Calu3 (cell line): ENCODE data around the gene LRRTM4. TPM values are rescaled to one million over a fixed set of nuclear protein-coding genes. Genes with fewer than 3 reads are reported as not detected.

ENCODE experiments used
- BruUV-seq: library from RNA; stranded (reverse); fragments of 400-500 nt; replicated peaks from 2 replicates; lab custom pipeline; 2021; lab: Mats Ljungman, UMichigan
- CTCF ChIA-PET: fragments of 300-600 bp; sonication (Branson Sonifier 250); formaldehyde crosslinking; loops from one replicate; lab custom pipeline; 2022; ENCODE audit warnings: antibody characterized with exemption; lab: Charles Lee
- DNase-seq: peaks from one replicate; pipeline ENCODE4 v3.0.0; 2022
- H3K27ac Mint-ChIP-seq: one replicate; pipeline ENCODE4 v1.8.0; 2022; ENCODE audit warnings: mixed read lengths; ENCODE audit not compliant: unreplicated experiment
- H3K27me3 Mint-ChIP-seq: one replicate; pipeline ENCODE4 v1.8.0; 2022; ENCODE audit warnings: mixed read lengths; ENCODE audit not compliant: unreplicated experiment
- H3K36me3 Mint-ChIP-seq: one replicate; pipeline ENCODE4 v1.8.0; 2022; ENCODE audit warnings: mild to moderate bottlenecking, moderate library complexity, mixed read lengths; ENCODE audit not compliant: insufficient read depth, unreplicated experiment
- H3K4me1 Mint-ChIP-seq: one replicate; pipeline ENCODE4 v1.8.0; 2022; ENCODE audit warnings: mild to moderate bottlenecking, low read depth, mixed read lengths; ENCODE audit not compliant: unreplicated experiment
- H3K4me3 Mint-ChIP-seq: one replicate; pipeline ENCODE4 v1.8.0; 2022; ENCODE audit warnings: mild to moderate bottlenecking, low read depth, moderate library complexity, mixed read lengths; ENCODE audit not compliant: unreplicated experiment
- H3K9me3 Mint-ChIP-seq: one replicate; pipeline ENCODE4 v1.8.0; 2022; ENCODE audit warnings: low read depth, mixed read lengths; ENCODE audit not compliant: unreplicated experiment
- intact Hi-C: fragments of 100-400 bp; cut with micrococcal nuclease; formaldehyde crosslinking; loops from one replicate; pipeline ENCODE4 v1.10.0; 2022; ENCODE audit not compliant: unreplicated experiment
- total RNA-seq: library from RNA; stranded (reverse); gene quantifications from 2 replicates; pipeline ENCODE4 v1.2.3, GENCODE V29; 2022
- TF ChIP-seq, protein P1 (sequence below): fragments of 200-600 bp; IDR thresholded peaks from one replicate; pipeline ENCODE4 v1.8.0; 2022; ENCODE audit warnings: antibody characterized with exemption; ENCODE audit not compliant: unreplicated experiment

The LRRTM4 gene
- total RNA-seq, 1 experiment from 2014 or later, result not detected

DNA sequence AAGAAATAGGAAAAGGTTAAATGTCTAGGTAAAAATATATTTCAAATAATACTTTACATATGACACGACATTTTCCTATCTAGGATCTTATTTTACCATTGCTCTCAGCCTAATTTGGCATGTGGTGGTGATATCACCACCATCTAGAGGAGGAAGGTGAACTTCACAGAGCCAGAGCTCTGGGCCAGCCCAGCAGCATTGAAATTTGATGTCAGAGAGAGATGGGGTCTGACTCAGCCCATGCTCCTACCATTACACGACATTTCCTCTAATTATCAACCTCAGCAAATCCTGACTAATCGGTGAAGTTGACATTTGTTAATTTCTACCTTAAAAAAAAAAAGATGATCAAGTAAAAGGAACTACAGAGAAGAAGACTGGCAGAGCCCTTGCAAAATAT lies 42.3 kb downstream of the LRRTM4 start:
- H3K4me1 Mint-ChIP-seq, result no peaks in the 10 kb centered on the region
- H3K9me3 Mint-ChIP-seq, result peaks cover 8% of the 10 kb centered on the region
- no peak overlapping the region for H3K4me3 Mint-ChIP-seq
- no peak overlapping the region for H3K27ac Mint-ChIP-seq
- no peak for DNase-seq
- intact Hi-C loops, result no loop called here
- TF ChIP-seq, protein P1, sequence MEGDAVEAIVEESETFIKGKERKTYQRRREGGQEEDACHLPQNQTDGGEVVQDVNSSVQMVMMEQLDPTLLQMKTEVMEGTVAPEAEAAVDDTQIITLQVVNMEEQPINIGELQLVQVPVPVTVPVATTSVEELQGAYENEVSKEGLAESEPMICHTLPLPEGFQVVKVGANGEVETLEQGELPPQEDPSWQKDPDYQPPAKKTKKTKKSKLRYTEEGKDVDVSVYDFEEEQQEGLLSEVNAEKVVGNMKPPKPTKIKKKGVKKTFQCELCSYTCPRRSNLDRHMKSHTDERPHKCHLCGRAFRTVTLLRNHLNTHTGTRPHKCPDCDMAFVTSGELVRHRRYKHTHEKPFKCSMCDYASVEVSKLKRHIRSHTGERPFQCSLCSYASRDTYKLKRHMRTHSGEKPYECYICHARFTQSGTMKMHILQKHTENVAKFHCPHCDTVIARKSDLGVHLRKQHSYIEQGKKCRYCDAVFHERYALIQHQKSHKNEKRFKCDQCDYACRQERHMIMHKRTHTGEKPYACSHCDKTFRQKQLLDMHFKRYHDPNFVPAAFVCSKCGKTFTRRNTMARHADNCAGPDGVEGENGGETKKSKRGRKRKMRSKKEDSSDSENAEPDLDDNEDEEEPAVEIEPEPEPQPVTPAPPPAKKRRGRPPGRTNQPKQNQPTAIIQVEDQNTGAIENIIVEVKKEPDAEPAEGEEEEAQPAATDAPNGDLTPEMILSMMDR, result no peak
- CTCF ChIA-PET, result no interaction called here
- H3K27me3 Mint-ChIP-seq, result no peaks in the 10 kb centered on the region
- no TSS peak for BruUV-seq
- H3K36me3 Mint-ChIP-seq, result no peaks in the 10 kb centered on the region

DNA sequence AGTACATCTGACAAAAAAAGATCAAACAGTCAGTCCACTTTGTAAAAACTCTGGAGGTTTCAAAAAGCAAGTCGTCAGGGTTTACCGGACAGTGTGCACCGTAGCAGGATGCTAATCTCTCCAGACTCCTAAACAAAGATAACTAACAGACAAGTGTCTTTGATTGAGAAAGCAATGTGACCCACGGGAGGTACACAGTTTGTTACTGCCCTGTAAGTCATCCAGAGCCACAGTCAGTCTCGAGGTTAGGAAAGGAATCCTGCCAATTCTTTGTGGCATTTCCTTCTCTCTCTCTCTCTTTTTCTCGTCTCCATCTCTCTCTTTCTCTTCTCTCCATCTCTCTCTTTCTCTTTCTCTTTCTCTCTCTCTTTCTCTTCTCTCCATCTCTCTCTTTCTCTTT lies 42.8 kb downstream of the LRRTM4 start:
- TF ChIP-seq, protein P1, result no peak
- H3K4me3 Mint-ChIP-seq, result no peak overlapping the region
- intact Hi-C loops, result no loop called here
- H3K4me1 Mint-ChIP-seq, result no peaks in the 10 kb centered on the region
- no peaks in the 10 kb centered on the region for H3K27me3 Mint-ChIP-seq
- peaks cover 8% of the 10 kb centered on the region for H3K9me3 Mint-ChIP-seq
- CTCF ChIA-PET, result no interaction called here
- H3K36me3 Mint-ChIP-seq, result no peaks in the 10 kb centered on the region
- BruUV-seq, result no TSS peak
- DNase-seq, result no peak
- no peak overlapping the region for H3K27ac Mint-ChIP-seq

DNA sequence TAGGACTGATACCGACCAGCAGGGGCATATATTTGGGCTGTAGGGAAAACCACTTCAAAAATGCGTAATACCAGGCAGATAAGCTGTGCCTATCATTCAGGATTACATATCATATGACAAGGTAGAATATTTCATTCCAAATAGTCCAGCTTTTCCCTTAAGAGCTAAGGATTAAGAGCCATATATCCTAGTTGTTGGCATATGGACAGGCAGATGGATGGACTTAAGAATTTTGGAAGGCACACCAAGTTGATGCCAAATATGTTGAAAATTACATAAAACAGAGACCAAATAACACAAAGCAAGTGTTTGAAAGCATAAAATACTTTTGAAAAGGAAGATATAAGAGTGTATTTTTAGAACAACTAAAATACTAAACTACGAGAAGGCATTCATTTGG lies 52.1 kb downstream of the LRRTM4 start:
- BruUV-seq, result no TSS peak
- DNase-seq, result no peak
- intact Hi-C loops, result no loop called here
- TF ChIP-seq, protein P1, result no peak
- H3K27ac Mint-ChIP-seq, result no peak overlapping the region
- H3K4me1 Mint-ChIP-seq, result no peaks in the 10 kb centered on the region
- CTCF ChIA-PET, result no interaction called here
- no peaks in the 10 kb centered on the region for H3K36me3 Mint-ChIP-seq
- peaks cover 3% of the 10 kb centered on the region for H3K9me3 Mint-ChIP-seq
- no peaks in the 10 kb centered on the region for H3K27me3 Mint-ChIP-seq
- no peak overlapping the region for H3K4me3 Mint-ChIP-seq

DNA sequence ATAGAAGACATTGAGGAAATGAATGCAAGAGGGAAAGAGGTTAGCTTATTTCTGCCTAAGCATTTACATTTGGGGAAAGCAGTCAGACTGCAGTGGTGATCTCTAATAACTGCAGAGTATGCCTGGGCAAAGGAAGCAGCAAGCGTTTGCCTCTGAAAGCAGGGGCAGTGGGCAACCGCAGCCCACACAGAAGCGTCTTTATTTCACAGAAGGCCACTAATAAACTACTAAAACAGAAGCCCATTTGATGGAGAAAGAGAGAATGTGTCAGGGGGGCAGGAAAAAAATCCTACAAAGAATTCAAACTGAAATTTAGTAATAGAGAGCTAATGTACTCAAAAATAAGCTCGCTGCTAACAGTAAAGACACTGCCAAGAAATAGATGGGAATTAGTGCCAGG lies 53.1 kb downstream of the LRRTM4 start:
- no peaks in the 10 kb centered on the region for H3K4me1 Mint-ChIP-seq
- no TSS peak for BruUV-seq
- DNase-seq, result no peak
- no peaks in the 10 kb centered on the region for H3K27me3 Mint-ChIP-seq
- no peak overlapping the region for H3K27ac Mint-ChIP-seq
- no peak overlapping the region for H3K4me3 Mint-ChIP-seq
- H3K36me3 Mint-ChIP-seq, result no peaks in the 10 kb centered on the region
- TF ChIP-seq, protein P1, result no peak
- CTCF ChIA-PET, result no interaction called here
- peaks cover 3% of the 10 kb centered on the region for H3K9me3 Mint-ChIP-seq
- intact Hi-C loops, result no loop called here
